ENCODE measurements around the gene TTLL6.

The TTLL6 gene

DNA sequence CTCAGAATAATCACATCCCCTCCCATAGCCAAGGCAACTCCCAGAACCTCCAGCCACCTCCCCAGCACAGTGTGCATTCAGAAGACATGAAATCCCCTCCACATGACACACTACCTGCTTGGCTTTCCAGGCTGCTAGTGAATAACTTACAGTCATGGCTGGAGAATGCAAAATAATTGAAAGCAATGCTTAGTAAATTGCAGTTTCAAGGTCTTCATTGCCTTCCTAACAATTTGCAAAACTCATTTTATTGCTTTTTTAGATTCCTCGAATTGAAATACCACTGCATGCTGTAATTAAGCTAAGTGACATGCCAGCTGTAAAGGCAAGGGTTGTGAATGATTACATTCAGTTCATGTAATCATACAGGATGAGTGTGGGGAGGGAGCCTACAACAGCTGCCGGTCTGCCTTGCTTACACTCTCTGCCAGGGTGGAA is 59.5 kb downstream of the TTLL6 start:
- FAIRE-seq = no peak

DNA sequence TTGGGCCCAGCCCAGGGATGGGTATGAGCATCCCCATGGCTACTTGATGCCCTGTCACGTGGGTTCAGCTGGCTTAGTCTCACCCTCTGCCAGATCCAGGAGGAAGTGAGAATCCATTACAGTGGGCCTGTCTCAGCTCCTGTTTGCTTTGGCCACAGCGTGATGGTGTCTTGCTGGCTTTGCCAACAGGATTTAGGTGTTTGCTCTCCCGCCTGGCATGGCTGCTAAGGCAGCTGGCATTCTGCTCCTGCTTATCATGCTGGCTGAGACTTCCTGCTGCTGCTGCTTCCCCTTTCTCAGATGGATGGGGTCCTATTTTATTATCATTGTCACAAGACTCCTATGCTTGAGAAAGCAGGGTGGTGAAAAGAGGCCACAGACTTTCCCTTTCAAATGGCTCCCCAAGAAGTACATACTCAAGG is 60.2 kb downstream of the TTLL6 start:
- no peak for FAIRE-seq

DNA sequence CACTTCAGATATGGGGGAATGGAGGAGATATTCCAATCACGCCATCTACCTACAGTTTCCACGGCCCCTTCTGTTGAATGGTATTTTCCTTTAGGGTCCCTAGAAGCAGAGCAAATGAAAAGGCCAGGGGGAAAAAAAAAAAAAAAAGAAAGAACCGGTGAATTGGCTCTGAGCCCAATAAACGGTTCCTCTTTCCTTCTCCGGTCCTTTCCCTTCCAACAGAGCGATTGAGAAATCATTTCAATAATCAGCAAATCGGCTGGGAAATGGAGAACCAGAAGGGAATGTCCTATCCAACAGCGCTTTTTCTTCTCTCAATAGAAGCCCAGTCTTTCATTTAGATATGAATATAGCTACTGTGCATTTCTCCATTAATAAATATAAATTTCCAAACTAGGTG is 61.7 kb downstream of the TTLL6 start:
- FAIRE-seq = no peak

DNA sequence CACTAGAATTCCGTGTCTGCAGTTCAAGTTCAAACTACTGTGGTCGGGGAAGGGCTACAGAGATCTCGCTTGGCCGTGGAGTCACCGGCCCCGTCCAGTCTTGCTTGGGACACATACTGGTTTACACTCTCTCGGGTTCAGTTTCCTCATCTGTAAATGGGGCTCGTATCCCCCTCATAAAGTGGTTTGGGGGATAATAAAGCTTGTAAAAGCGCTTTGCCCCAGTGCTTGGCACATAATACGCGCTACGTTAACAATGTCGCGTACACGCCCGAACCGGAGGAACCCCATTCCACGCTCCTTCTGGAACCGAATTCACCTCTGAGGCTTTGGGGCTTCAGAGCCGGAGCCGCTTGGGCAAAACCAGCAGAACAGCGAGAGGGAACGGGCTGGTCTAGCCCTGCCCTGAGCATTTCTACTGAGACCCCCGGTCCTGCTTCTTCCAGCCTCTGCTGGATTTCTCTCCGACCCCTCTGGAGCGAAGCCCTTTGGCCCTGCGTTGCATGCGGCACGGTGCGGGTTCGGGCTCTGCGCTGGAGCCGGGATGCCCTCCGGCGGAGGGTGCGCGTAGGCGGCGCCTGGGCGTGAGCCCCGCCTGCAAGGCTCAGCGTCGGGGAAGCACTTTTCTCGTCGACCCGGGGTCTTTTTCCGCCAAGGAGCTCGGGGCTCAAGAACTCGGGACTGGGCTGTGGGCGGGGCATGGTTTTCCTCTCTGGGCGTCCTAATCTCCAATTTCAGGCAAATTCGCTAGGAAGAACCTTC is 62.3 kb downstream of the TTLL6 start:
- no peak for FAIRE-seq

DNA sequence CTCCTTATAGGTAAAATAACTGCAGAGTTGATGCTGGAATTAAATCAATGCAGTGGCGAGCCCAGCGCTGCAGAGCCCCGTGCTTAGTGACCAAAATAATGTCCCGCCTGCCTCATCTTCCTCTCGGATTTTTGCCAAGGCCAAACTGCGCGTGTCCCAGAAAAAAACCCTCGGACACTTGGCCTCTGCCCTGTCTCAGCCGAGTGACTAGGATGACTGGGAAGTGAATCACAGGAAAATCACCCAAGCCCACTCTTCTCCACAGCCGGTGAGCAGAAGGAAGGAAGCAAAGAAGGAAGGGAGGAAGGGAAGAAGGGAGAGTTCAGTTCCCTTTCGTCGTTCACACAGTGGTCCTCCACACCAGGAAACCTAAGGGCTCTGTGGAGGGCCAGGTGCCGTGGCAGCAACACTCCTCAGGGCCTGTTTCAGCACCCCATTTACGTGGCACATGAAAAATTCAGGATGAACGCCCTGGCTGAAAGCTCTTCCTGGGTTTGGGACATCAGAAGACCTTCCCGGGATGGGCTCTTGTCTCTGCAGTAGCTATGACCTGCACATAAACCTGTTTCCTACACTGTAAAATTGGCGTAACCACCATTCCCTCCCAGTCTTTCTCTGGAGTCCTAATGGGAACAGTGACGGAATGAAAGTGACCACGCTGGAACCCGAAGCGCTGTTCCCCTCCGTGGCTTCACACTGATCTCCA is 63.1 kb downstream of the TTLL6 start:
- FAIRE-seq = no peak

GRCh38 chr17:48752399-48753288 is 64.4 kb downstream of the TTLL6 start:
- no peak for FAIRE-seq

- no peak for FAIRE-seq
Observed at GRCh38 chr17:48751733-48752398, 65.2 kb downstream of the TTLL6 start.

- FAIRE-seq = no peak
Observed at GRCh38 chr17:48751172-48751571, 65.9 kb downstream of the TTLL6 start.

- FAIRE-seq = no peak
Observed at GRCh38 chr17:48749621-48750553, 67.1 kb downstream of the TTLL6 start.

- no peak for FAIRE-seq
Observed at GRCh38 chr17:48748718-48749566, 68.1 kb downstream of the TTLL6 start.

- no peak for FAIRE-seq
Observed at GRCh38 chr17:48747445-48748363, 69.3 kb downstream of the TTLL6 start.

DNA sequence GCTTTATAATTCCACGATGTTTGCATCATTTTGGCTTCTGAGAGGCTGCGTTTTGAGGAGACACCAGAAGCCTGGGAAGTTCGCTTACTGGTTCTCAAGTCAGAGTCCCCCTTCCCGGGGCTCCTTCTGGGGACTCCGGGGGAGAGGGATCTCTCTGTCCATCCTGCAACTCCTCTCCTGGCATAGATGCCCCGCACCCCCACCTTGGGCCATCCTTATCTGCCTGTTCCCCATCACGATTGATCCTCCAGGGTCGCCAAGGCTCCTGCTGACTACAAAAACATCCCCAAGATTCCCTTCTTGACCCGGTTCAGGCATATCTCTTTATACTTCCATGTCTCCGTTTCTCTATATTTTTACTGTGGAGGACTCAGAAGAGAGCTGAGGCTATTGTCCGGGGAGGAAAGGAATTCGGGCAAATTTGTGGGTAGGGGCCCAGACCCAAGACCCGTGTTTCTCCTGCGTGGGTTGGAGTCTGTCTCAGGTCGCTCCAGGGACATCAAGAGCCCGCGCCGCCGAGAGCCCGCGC is 70.0 kb downstream of the TTLL6 start:
- FAIRE-seq = no peak

- FAIRE-seq = no peak
Observed at GRCh38 chr17:48745381-48746275, 71.4 kb downstream of the TTLL6 start.

- no peak for FAIRE-seq
Observed at GRCh38 chr17:48740537-48740936, 76.5 kb downstream of the TTLL6 start.

DNA sequence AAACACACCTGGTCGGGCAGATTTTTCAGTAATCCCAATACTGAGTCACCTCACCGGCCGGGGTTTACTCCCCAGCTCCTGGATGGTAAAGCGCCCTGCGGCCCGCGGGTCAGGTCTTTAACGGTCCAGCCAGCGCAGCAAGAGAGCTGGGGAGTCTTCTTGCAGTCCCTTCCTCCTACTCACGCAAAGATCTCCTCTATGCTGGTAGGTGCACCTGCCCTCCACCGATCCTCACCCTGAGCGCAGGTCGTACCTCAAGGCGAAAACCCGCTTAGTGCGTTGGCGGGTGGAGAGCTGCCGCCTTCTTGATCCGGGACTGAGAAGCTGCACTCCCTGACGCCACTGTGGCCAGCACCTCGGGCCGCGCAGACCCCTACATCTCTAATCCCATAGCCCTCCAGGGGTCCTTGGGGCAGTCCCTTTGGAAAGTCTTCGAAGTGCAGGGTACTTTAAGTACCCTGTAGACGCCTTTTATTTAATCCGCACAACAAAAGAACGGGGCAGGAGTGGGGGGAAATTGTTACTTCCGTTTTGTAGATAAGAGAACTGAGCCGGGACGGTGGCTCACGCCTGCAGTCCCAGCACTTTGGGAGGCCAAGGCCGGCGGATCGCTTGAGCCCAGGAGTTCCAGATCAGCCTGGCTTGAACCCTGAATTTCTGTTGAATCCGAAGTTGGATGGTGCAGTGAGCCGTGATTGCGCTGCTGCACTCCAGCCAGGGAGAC is 78.1 kb downstream of the TTLL6 start:
- FAIRE-seq = no peak

- no peak for FAIRE-seq
Observed at GRCh38 chr17:48738424-48738802, 78.6 kb downstream of the TTLL6 start.

GRCh38 chr17:48737330-48738043 is 79.5 kb downstream of the TTLL6 start:
- FAIRE-seq = no peak

Data from colon (tissue), 2 donors.